ENCODE data around the gene WEE2.

WEE2 gene

GRCh38 chr7:141717450-141717849 lies 9.3 kb downstream of the WEE2 start:
- TF ChIP-seq ZNF350 (tag by site-specific recombination; IDR thresholded peaks at IDR 0.05) (no peak), ZNF610 (tag by site-specific recombination; IDR thresholded peaks at IDR 0.05; ENCODE audit: borderline replicate concordance) (no peak), INSM2 (tag by site-specific recombination; IDR thresholded peaks at IDR 0.05) (no peak), SP7 (tag by site-specific recombination; IDR thresholded peaks at IDR 0.05) (no peak), YY2 (tag by site-specific recombination; IDR thresholded peaks at IDR 0.05) (no peak), SP3 (tag by site-specific recombination; IDR thresholded peaks at IDR 0.05) (no peak), ZNF626 (tag by site-specific recombination; IDR thresholded peaks at IDR 0.05) (no peak), ZNF658 (tag by site-specific recombination; IDR thresholded peaks at IDR 0.05) (no peak), ZXDB (tag by site-specific recombination; IDR thresholded peaks at IDR 0.05) (no peak), ZNF146 (tag by site-specific recombination; IDR thresholded peaks at IDR 0.05) (no peak), KLF8 (tag by site-specific recombination; IDR thresholded peaks at IDR 0.05) (no peak)
- TF ChIP-seq, protein P1, sequence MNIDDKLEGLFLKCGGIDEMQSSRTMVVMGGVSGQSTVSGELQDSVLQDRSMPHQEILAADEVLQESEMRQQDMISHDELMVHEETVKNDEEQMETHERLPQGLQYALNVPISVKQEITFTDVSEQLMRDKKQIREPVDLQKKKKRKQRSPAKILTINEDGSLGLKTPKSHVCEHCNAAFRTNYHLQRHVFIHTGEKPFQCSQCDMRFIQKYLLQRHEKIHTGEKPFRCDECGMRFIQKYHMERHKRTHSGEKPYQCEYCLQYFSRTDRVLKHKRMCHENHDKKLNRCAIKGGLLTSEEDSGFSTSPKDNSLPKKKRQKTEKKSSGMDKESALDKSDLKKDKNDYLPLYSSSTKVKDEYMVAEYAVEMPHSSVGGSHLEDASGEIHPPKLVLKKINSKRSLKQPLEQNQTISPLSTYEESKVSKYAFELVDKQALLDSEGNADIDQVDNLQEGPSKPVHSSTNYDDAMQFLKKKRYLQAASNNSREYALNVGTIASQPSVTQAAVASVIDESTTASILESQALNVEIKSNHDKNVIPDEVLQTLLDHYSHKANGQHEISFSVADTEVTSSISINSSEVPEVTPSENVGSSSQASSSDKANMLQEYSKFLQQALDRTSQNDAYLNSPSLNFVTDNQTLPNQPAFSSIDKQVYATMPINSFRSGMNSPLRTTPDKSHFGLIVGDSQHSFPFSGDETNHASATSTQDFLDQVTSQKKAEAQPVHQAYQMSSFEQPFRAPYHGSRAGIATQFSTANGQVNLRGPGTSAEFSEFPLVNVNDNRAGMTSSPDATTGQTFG (tag by site-specific recombination; IDR thresholded peaks at IDR 0.05; ENCODE audit: borderline replicate concordance), result no peak
- Histone ChIP-seq H3K4me1 (ENCODE audit: control insufficient read depth, insufficient read depth, low read length) (no peaks in the 10 kb centered on the region), H3K9me3 (ENCODE audit: control insufficient read depth, insufficient read depth, low read depth, low read length) (no peaks in the 10 kb centered on the region), H3K27ac (ENCODE audit: extremely low read depth, low read depth, low read length) (no peak overlapping the region), H3K36me3 (ENCODE audit: control insufficient read depth in 2 of 2, insufficient read depth in 1 of 2, low read length in 2 of 2) (no peaks in the 10 kb centered on the region), H3K4me3 (ENCODE audit: low read depth, low read length) (no peak overlapping the region)
- POLR2A ChIA-PET, result no interaction called here
- CTCF ChIA-PET, result interaction anchor here (1.0 kb wide), 1 partner anchor 20 kb away, joined by 4 read pairs; no protein-coding TSS in a partner anchor

- CTCF ChIA-PET, result interaction anchor here (0.7 to 0.8 kb wide), 3 partner anchors 37 to 68 kb away, joined by 3 read pairs; no protein-coding TSS in a partner anchor
- H3K9me3 ChIP-seq (ENCODE audit: control insufficient read depth, insufficient read depth, low read depth, low read length), result no peaks in the 10 kb centered on the region
- POLR2A ChIA-PET, result no interaction called here
Measured at GRCh38 chr7:141722529-141722928, 14.4 kb downstream of the WEE2 start.

DNA sequence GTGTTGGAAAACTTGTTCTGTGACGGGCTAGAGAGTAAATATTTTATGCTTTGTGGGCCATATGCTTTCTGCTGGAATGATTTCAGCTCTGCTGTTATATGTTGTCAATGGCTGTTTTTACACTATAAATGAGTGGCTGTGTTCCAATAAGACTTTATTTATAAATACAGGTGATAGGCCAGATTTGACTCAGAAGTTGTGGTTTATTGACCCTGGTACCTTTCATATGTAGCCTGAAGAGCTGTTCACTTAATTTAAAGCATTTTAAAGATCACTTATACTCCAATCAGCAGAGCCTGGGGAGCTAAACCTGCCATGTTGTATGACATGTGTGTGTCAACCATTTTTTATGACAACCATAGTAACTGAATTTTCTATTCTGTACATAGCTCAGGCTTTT lies 20.9 kb downstream of the WEE2 start:
- ChIA-PET CTCF (interaction anchor here (0.5 to 2.4 kb wide), 4 partner anchors 9 to 802 kb away, joined by 3 to 9 read pairs (median 4); partner anchors contain the start of gene SSBP1), POLR2A (no interaction called here)
- H3K4me3 ChIP-seq (ENCODE audit: low read depth, low read length), result no peak overlapping the region
- no peaks in the 10 kb centered on the region for H3K9me3 ChIP-seq (ENCODE audit: control insufficient read depth, insufficient read depth, low read depth, low read length)
- TF ChIP-seq, protein P2, sequence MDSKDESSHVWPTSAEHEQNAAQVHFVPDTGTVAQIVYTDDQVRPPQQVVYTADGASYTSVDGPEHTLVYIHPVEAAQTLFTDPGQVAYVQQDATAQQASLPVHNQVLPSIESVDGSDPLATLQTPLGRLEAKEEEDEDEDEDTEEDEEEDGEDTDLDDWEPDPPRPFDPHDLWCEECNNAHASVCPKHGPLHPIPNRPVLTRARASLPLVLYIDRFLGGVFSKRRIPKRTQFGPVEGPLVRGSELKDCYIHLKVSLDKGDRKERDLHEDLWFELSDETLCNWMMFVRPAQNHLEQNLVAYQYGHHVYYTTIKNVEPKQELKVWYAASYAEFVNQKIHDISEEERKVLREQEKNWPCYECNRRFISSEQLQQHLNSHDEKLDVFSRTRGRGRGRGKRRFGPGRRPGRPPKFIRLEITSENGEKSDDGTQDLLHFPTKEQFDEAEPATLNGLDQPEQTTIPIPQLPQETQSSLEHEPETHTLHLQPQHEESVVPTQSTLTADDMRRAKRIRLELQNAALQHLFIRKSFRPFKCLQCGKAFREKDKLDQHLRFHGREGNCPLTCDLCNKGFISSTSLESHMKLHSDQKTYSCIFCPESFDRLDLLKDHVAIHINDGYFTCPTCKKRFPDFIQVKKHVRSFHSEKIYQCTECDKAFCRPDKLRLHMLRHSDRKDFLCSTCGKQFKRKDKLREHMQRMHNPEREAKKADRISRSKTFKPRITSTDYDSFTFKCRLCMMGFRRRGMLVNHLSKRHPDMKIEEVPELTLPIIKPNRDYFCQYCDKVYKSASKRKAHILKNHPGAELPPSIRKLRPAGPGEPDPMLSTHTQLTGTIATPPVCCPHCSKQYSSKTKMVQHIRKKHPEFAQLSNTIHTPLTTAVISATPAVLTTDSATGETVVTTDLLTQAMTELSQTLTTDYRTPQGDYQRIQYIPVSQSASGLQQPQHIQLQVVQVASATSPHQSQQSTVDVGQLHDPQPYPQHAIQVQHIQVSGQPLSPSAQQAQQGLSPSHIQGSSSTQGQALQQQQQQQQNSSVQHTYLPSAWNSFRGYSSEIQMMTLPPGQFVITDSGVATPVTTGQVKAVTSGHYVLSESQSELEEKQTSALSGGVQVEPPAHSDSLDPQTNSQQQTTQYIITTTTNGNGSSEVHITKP (tag by site-specific recombination; IDR thresholded peaks at IDR 0.05), result no peak
- TF ChIP-seq BCL11B (tag by site-specific recombination; IDR thresholded peaks at IDR 0.05; ENCODE audit: low read depth) (no peak), SP7 (tag by site-specific recombination; IDR thresholded peaks at IDR 0.05) (no peak), ZNF114 (tag by site-specific recombination; IDR thresholded peaks at IDR 0.05) (no peak), ZNF324 (tag by site-specific recombination; IDR thresholded peaks at IDR 0.05) (no peak), SCRT1 (tag by site-specific recombination; IDR thresholded peaks at IDR 0.05; ENCODE audit: borderline replicate concordance) (no peak), ZNF140 (tag by site-specific recombination; IDR thresholded peaks at IDR 0.05) (no peak), OSR2 (tag by site-specific recombination; IDR thresholded peaks at IDR 0.05) (no peak)
- no peaks in the 10 kb centered on the region for H3K36me3 ChIP-seq (ENCODE audit: control insufficient read depth in 2 of 2, insufficient read depth in 1 of 2, low read length in 2 of 2)
- H3K4me1 ChIP-seq (ENCODE audit: control insufficient read depth, insufficient read depth, low read length), result no peaks in the 10 kb centered on the region
- H3K27ac ChIP-seq (ENCODE audit: extremely low read depth, low read depth, low read length), result no peak overlapping the region

More at GRCh38 chr7:141722529-141722928, 14.4 kb downstream of the WEE2 start:
- Histone ChIP-seq H3K27ac (ENCODE audit: extremely low read depth, low read depth, low read length) (no peak overlapping the region), H3K4me1 (ENCODE audit: control insufficient read depth, insufficient read depth, low read length) (no peaks in the 10 kb centered on the region), H3K4me3 (ENCODE audit: low read depth, low read length) (no peak overlapping the region), H3K36me3 (ENCODE audit: control insufficient read depth in 2 of 2, insufficient read depth in 1 of 2, low read length in 2 of 2) (no peaks in the 10 kb centered on the region)
- no peak for TF ChIP-seq ZNF121 (tag by site-specific recombination; IDR thresholded peaks at IDR 0.05)
- TF ChIP-seq ZNF114 (tag by site-specific recombination; IDR thresholded peaks at IDR 0.05), result no peak
- TF ChIP-seq ZNF311 (tag by site-specific recombination; IDR thresholded peaks at IDR 0.05; ENCODE audit: borderline replicate concordance), result no peak

All from HEK293 (cell line).